ENCODE measurements around the gene GRB14.
A peak's percentile ranks its signal among the peaks of the same experiment; 100 is the strongest.
"Not testable (repeated sequence)": the region's sequence is repeated elsewhere in the genome, so short reads cannot be mapped to it uniquely, and the experiment has no call there.

Gene GRB14

DNA sequence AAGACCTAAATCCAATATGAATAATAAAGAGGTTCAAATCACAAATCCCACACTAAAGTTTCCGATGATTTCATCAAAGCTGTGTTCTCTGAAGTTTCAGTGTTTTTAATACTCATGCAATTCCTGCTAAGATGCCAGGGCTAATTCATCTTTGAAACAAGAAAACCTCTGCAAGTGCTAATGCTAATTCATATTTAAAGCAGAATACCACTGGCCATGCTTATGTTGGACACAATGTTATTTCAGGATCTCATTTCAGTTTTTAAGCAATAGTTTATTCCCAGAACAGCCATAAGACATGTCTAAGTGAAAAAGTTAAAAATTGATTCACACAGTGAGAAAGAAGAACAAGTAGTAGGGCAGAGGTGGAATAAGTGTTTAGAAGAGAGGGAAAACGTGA is 62.8 kb downstream of the GRB14 start:
- DNase-seq (ENCODE audit: low spot score): no peak

DNA sequence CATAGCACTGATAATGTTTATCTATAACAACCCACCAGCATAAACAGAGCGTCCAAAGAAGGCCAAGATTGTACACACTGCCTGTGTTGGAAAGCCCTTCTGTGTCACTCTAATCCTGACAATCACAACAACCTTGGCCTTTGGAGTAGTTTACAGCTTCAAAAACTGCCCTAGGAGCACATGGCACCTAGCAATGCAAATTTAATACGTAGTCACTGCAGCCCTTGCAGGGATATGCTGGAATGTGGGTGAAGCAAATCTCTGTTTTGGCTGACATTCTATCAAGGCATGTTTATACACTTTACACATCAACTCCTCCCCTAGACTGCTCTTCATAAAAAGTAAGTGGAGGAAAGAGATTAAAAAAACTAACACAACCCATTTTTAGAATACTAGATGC is 66.8 kb downstream of the GRB14 start:
- no peak for DNase-seq (ENCODE audit: low spot score)

DNA sequence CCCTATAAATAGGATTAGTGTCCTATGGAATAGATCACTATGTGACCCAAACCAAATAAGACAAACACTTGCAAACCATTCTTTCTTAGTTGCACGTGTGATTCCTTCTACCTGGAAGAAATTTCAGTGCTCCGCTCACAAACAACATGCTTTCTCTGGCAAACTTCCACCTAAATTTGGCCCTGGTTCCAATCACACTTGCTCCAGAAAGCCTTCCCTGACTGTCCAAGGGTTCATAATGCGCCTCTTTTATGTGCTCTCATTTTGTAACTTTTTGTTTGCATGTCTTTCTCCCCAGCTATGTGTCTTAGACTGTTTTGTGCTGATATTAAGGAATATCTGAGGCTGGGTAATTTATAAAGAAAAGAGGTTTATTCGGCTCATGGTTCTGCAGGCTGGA is 69.8 kb downstream of the GRB14 start:
- DNase-seq (ENCODE audit: low spot score): no peak

DNA sequence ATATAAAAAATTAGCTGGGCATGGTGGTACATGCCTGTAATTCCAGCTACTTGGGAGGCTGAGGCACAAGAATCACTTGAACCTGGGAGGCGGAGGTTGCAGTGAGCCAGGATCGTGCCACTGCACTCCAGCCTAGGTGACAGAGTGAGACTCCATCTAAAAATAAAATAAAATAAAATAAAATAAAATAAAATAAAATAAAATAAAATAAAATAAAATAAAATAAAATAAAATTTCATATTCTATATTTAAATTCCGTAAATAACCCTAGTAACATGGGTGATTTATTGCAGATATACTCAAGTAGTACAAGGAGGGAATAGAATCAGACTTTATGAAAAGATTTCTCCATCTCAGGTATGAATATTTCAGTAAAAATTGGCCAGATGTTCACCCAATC is 71.6 kb downstream of the GRB14 start:
- not testable (repeated sequence) for DNase-seq (ENCODE audit: low spot score)

DNA sequence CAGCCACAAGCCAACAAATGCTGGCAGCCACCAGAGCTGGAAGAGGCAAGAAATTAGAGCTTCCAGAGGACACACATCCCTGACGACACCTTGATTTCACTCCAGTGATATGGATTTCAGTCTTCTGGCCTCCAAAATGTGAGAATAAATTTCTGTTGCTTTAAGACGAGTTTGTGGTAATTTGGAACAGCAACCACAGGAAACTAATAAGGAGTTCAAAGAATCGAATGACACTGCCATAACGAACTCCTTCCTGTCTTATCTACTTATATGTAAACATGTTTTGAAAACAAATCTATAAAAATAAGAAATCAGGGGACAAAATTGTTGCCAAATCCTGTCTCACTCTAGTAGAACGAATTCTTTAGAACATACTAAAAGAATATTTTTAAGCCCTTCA is 75.8 kb downstream of the GRB14 start:
- DNase-seq (ENCODE audit: low spot score): no peak

DNA sequence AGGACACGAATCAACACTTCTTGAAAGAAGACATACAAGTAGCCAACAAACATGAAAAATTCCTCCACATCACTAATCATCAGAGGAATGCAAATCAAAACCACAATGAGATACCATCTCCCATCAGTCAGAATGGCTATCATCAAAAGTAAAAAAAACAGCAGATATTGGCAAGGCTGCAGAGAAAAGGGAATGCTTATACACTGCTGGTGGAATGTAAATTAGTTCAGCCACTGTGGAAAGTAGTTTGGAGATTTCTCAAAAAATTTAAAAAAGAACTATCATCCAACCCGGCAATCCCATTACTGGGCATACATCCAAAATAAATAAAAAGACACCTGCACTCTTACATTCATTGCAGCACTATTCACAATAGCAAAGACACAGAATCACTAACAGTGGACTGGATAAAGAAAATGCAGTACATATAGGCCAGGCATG is 78.7 kb downstream of the GRB14 start:
- no peak for DNase-seq (ENCODE audit: low spot score)

DNA sequence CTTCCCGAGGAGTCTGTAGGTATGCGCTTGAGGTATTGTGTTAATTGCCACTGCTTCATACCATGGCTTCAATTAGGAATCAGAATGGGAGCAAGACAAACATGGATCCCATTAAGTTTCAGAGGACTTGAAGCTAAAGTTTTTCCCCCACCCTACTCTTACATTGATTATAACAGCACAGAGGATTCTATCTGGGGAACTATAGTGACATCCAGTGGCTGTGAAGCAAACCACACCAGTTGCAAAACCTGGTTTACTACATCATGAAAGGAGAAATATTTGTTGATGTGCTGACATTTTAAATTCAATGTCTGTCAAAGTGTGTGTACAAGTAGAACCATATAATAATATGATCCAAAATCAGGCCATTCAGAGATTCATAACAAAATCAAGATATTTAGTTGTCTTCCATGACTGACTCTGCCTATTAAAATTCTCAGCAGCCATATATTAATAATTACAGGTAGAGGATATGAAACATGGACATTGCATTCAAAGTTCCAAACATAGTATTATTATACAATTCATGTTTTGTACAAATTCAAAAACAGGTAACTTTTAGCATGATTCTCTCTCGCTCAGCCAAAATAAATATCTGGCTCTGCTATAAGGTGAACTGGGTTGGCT is 82.9 kb downstream of the GRB14 start:
- DNase-seq (ENCODE audit: low spot score): peak; percentile 43

DNA sequence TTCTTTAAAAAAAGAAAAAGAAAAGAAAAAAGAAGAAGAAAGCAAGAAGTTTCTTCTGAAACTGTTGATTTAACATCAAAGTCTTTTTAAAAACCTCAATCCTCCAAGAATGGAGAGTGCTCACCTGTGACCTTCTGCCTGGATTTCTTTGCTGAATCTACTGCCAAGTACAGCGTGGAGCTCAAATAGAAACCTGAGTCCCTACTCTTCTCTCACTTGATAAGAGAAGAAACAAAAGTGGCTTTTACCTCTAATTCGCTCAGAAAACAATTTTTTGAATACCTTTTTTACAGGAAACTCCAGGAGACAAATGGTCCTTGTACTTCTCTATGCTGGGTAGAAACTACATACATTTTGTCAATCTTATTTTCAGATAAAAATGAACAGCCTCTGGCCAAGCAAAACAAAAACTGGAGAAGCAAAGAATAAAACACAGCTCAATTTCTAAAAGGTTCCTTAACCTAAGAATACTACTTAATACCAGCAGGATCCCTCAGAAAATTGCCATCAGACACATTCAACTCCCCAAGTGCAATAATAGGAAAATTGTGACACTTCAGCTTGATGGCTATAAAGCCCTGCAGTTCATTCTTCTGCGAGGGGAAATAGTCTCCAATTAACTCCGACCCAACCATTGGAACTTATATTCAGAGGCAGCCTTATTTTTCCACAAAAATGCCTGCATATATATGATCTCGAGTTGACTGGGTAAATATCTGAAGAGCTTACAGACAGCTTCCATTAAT is 85.8 kb downstream of the GRB14 start:
- DNase-seq (ENCODE audit: low spot score): no peak

DNA sequence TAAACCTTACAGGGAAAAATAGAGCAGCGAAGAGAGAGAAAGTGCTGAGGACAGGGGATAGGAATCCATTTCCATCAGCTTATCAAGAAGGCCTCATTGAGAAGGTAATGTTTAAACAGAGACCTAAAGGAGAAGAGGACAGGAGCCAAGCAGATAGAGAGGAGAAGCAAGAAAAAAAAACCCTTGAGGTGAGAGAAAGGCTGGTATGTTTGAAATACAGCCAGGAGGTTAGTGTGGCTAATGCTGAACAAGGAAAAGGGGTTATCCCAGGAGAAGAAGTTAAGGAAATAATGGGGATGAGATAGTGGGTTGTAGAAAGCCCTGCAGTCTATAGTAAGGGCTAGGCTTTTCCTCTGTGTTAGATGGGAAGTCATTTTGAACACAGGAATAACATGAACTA is 90.8 kb downstream of the GRB14 start:
- no peak for DNase-seq (ENCODE audit: low spot score)

DNA sequence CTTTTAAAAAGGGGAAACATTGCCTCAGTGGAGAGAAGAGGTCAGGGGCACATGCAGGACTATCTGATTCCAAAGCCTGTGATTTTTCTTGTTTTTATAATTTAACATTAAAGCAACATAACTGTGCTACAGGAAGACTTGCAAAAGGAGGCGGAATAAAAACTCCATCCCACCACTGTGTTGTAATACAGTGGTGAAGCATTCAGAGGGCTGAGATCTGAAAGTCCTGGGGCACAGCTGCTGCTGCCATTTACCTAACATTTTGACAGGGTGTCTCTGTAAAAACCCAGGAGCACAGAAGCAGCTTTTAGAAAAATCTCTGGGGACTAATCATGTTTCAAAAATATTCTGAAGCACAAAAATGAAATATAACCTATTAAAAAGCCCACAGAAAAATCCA is 97.6 kb downstream of the GRB14 start:
- no peak for DNase-seq (ENCODE audit: low spot score)

DNA sequence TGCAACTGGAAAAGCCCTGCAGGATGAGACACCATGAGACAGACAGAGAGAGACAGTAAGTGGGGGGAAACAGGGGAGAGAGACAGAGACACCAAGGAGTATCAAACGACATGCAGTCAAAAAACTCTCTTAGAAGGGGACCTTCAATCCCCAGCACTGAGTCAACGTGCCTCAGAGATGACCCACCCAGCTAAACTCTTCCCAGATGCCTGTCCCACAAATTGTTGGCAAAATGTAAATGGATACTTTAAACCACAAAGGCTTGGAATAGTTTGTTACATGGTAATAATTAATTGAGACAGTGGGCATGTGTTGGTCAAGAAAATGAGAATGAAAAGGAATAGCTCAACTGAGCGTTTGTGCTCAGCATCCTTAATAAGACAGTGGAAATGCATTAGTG is 98.3 kb downstream of the GRB14 start:
- DNase-seq (ENCODE audit: low spot score): no peak

DNA sequence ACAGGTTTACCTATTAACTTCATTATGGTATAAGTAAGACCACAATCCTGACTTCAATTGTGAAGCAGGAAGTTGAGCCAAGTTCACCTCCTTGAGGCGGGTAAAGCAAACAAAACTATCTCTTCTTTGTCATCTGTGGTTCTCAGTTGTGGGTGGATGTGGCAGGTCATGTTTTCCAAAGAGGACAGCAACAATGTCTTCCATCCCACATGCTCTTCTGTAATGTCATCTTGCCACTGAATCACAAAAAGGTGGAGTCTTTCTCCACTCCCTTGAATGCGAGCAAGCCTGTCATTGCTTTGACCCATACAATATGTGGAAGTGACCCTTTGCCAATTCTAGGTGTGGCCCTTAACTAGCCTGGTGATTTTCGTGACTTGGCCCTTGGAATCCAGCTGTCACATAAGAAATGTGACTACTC is 98.7 kb downstream of the GRB14 start:
- DNase-seq (ENCODE audit: low spot score): no peak

DNA sequence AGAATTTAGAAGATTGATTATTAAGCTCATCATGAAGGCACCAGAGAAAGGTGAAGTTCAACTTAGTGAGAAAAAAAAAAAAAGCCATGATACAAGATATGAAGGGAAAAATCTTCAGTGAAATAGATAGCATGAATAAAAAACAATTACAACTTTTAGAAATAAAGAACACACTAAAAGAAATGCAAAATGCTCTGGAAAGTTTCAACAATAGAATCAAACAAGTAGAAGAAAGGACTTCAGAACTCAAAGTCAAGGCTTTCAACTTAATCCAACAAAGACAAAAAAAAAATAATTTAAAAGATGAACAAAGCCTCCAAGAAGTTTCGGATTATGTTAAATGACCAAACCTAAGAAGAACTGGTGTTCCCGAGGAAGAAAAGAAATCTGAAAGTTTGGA is 105.5 kb downstream of the GRB14 start:
- no peak for DNase-seq (ENCODE audit: low spot score)

DNA sequence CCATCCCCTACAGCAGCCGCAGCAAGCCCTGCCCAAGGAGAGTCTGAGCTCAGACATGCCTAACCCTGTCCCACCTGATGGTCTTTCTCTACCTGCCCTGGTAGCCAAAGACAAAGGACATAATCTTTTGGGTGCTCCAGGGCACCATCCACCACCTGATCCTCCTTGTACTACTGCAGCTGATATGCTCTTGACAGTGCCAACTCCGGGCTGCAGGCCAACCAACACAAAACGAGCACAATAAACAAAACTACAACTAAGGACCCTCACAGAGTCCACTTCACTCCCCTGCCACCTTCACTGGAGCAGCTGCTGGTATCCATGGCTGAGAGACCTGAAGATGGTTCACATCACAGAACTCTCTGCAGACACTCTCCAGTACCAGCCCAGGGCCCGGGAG is 106.3 kb downstream of the GRB14 start:
- DNase-seq (ENCODE audit: low spot score): no peak

DNA sequence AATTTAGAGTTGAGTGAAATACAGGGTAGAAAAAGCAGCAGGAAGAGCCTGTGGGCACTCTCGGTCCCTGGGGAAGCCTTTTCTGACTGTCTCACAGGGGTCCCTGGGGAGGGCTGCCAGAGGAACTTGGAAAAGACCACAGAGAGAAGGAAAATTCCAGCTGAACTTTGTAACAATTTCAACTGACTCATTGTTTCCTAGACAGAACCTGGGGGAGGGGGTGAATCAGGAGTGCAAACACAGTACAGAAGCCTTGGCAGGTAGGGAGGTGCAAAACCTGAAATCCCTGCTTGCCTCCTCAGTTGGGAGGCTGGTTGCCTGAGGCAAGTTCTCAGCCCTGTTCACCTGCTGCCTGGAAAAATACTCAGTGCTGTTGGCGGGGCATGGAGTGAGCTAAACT is 106.8 kb downstream of the GRB14 start:
- no peak for DNase-seq (ENCODE audit: low spot score)

DNA sequence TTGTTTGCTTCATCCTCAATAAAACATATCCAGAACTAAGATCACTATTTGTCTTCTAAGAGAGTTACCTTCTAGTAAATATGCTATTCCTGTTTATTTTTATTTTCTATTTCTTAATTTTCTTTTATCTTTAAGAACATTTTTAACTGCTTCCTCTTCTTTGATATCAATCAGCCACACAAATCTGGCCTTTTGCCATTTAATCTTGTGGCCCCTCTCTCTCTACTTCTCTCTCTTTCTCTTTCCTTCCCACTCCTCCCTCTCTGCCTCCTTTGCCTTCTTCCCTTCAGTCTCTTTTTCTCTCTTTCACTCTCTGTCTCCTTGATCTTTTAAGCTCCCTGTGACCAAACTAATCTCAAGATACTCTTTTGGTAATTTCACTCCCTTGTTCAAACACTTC is 108.4 kb downstream of the GRB14 start:
- DNase-seq (ENCODE audit: low spot score): no peak

DNA sequence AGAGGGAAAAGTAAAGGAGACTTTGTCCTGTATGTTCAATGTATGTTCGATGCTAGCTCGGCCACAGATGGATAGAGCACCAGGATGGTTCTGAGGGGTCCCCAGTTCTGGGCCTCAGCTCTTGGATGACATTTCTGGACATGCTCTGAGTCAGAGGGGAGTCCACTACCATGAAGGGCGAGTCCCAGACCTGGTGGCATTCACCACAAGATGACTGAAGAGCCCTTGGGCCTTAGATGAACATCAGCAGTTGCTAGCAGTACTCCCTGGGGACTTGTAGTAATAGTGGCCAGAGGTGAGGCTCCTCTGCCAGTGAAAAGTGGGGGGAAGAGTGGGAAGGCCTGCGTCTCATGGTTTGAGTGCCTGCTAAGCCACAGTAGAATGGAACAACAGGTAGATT is 109.5 kb downstream of the GRB14 start:
- no peak for DNase-seq (ENCODE audit: low spot score)

DNA sequence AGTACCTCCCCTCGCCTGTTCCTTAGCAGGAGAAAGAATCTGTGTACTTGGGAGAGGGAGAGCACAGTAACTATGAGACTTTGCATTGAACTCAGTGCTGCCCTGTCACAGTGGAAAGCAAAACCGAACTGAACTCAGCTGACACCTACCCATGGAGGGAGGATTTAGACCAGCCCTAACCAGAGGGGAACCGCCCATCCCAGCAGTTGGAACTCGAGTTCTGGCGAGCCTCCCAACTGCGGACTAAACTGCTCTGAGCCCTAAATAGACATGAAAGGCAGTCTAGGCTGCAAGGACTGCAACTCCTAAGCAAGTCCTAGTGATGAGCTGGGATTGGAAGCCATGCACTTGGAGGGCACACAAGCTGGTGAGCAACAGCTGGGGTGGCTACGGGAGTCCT is 110.4 kb downstream of the GRB14 start:
- no peak for DNase-seq (ENCODE audit: low spot score)

DNA sequence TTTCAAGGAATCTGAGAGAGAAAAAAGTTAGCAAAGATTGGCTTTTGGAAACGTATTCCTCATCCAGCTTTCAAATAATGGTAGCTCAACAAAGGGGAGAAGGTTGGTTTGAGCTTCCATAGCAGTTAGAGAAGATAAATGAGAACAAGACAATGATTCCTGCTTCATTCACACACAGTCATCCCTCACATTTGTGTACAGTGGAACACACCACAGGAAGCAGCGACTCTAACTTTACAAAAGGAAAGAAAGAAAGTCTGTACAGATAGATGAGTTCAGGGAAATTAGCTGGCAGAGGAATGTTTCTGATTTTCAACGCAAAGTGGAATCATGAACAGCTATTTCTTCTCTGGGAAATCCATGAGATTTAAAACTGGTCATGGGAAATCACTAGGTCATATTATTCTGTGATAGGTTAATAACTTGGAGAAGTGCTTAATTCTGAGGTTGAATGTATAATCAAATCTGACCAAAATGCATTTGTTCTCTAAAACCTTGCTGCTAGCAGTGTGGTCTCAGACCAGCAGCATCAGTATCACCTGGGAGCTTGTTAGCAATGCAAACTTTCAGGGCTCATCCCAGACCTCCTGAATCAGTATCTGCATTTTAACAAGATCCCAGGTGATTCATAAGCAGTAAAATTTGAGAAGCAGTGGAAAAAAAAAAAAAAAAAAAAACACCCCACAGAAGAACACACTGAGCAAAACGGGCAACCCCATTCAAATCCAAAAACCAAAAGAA is 112.0 kb downstream of the GRB14 start:
- DNase-seq (ENCODE audit: low spot score): no peak

DNA sequence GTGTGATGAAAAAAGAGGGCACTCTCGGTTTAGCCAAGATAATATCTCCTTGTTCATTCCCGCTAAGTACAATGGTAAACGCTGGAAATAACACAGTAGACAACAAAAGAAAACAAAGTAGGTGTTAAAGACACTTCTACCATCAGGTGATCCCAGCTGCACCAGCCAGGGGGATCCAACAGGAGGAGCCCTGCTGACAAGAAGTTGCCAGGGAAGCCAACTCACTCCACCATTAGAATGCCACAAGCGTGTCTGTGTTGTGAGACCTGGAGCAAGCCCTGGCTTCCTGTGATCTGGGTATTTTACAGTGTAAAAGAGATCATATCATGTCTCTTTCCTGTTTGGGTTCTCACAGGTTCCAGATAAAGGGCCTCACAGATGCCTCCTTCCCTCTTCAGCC is 117.0 kb downstream of the GRB14 start:
- DNase-seq (ENCODE audit: low spot score): no peak

DNA sequence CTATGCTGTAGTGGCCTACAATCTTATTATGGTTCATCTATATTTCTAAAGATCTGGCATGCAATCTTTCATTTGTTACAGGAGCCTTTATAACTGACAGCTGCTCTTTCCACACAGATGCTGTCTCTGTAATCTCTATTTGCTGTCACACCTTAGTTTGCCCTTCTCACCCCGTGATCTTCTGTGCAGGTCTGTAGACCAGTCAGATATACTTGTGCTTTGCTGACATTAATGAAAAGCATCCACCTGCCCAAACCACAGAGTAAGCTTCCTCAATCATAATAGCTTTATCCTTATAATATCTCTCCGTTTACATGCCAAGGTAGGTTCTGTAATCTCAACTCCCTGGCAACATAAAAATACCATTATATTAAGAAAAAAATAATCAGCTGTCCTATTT is 122.4 kb downstream of the GRB14 start:
- no peak for DNase-seq (ENCODE audit: low spot score)

DNA sequence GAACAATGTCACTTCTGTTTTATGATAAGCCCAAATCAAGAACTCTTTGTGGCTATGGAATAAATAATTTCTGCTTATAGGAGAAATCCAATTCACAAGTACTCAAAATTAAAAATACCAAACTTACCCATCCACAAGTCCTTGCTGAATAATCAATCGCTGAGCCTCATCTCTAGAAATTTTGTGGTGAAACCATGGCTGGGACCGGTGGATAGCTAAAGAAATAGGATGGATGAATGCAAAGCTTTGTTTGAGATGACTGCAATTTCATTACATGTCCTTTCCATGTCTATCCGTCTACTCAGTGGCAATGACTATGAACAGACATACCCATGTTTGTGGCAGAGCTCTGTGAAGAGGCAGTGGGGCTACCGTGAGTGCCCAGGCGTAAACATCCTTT is 124.4 kb downstream of the GRB14 start:
- DNase-seq (ENCODE audit: low spot score): peak; percentile 55

DNA sequence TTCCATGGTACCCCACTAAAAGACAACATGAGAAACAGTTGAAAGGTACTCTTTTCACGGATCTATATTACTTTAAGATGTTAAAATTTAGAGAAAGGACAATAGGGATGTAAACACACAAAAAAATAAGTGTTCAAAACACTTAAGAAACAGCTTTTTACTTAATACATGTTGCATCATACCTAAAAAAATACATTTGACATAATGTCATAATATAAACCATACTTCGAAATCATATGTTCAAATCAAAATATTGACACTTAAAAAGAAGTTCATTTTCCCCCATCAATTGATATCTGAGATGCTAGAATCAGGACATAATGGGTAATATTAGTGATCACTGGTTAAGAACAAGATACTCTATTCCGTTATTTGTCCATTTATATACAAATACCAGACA is 124.9 kb downstream of the GRB14 start:
- no peak for DNase-seq (ENCODE audit: low spot score)

Data from globus pallidus (tissue), 1 donor.